GM12873 (cell line): Measurements from ENCODE around the gene NMNAT1.

Experiments
- CTCF ChIP-seq: IDR thresholded peaks from 2 replicates; pipeline ENCODE4 v1.5.1; 2012; ENCODE audit warnings: low read depth, mild to moderate bottlenecking, moderate library complexity, low read length, control low read depth; ENCODE audit not compliant: insufficient read depth; ENCODE audit errors: missing control alignments

NMNAT1 gene

GRCh38 chr1:10001016-10001665 is 57.9 kb downstream of the NMNAT1 start:
- no peak for TF ChIP-seq CTCF

- TF ChIP-seq CTCF = no peak
Observed at GRCh38 chr1:10007169-10007568, 63.9 kb downstream of the NMNAT1 start.

DNA sequence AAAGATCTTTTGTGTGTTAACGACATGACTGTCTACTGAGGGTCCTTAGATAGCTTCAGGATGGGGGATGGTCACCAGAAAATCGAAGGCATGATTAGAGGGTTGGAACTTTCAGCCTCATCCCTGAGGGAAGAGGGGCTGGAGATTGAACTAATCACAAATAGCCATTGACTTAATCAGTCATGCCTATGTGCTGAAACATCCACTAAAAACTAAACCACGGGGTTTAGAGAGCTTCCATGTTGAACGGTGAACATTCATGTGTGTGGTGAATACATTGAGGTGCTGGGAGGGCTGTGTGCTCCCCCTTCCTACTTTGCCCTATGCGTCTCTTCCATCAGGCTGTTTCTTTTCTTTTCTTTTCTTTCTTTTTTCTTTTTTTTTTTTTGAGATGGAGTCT is 70.7 kb downstream of the NMNAT1 start:
- TF ChIP-seq CTCF = no peak

DNA sequence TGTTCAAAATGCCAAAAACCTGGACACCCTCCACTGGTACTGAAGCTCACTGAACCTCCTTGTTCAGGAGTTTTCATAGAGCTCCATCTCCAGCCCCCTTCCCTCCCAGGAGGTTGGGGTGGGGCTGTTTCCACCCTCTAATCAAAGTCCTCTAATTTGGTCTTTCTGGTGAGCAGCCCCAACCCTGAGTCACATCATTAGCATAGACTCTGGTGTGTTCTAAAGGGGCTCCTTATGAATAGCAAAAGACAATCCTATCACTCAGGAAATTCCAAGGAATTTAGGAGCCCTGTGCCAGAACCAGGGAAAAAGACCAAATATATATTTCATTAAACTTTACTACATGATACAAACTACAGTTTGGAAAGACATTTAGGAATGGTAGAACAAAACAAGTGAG is 76.3 kb downstream of the NMNAT1 start:
- TF ChIP-seq CTCF = no peak

DNA sequence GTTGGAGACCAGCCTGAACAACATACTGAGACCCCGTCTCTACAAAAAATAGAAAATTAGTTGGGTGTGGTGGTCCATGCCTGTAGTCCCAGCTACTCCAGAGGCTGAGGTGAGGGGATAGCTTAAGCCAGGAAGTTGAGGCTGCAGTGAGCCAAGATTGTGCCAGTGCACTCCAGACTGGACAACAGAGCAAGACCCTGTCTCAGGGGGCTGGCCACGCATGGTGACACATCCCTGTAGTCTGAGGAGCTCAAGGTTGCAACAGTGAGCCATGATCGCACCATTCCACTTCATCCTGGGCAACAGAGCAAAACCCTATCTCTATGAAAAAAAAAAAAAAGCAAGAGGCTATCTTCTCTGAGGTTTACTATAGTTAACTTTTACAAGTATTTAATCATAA is 76.8 kb downstream of the NMNAT1 start:
- TF ChIP-seq CTCF = no peak

DNA sequence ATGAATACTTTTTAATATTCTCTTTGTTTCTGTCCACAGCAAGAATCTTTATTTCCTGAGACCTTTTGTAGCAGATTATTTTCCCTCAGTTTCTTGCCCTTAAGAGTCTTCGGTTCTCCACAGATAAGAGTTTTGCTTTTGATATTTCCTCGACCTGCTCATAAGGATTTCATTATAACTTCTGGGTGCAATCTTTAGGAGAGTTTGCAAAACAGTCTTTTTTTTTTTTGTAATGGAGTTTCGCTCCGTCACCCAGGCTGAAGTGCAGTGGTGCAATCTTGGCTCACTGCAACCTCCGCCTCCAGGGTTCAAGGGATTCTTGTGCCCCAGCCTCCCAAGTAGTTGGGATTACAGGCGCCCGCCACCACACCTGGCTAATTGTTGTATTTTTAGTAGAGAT is 79.4 kb downstream of the NMNAT1 start:
- TF ChIP-seq CTCF = no peak

DNA sequence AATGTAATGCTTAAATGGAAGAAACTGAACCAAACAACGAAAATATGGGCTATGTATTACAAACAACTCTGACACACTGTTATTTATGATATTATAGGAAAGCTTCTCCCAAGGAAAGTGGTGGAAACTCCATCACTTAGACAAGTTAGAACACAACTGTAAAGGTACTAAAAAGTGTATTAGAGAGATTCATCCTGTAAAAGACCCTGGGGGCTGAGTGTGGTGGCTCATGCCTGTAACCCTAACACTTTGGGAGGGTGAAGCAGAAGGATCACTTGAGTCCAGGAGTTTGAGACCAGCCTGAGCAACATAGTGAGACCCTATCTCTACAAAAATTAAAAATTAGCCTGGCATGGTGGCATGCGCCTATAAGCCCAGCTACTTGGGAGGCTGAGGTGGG is 82.1 kb downstream of the NMNAT1 start:
- TF ChIP-seq CTCF = no peak
